Measurements from ENCODE around the gene IQGAP2.

The IQGAP2 gene

DNA sequence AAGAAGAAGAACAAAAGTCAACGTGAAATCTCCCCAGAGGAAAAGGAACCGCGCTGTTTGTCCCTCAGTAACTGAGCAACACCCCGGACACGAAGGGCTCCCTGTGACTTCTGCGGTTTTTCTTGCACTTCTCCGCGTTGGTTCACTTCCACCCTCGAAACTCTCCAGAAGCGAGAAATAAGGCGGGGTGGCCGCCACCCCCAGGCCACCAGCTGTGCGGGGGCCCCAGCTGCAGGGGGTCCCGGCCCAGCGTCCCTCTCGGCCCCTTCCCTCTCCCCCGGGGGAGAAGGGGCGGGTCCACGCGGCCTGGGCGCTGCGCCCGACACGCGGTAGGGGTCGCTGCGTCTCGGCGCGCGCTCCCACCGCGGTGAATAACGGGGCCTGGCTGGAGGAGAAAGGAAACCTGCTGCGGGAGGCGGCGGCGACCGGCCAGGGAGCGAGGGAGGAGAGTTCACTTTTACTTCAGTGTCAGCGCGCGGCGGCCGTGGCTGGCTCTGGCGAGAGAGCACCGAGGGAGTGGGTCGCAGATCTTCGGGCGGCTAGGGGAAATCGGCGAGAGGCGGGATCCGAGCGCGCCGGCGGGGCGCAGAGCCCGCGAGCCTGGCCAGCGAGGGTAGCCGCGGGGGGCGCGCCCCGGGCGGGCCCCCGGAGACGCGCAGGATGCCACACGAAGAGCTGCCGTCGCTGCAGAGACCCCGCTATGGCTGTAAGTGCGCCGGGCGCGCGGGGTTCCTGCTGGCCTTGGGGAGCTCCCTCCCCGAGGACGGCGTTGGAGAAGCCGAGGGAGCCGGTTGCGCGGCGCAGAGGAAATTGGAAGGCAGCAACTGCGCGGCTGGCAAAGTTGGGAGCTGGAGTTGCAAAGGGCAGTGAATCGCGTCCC is at the start of gene IQGAP2 (continued):
- no peak for TF ChIP-seq ZNF280D (tag by site-specific recombination; IDR thresholded peaks at IDR 0.05)
- TF ChIP-seq ZNF624 (tag by site-specific recombination; IDR thresholded peaks at IDR 0.05) = no peak
- no peak for TF ChIP-seq ZNF433 (tag by site-specific recombination; IDR thresholded peaks at IDR 0.05; ENCODE audit: low read depth)
- TF ChIP-seq ZNF266 (tag by site-specific recombination; IDR thresholded peaks at IDR 0.05; ENCODE audit: low read depth) = no peak
- no peak for TF ChIP-seq ZFP3 (tag by site-specific recombination; IDR thresholded peaks at IDR 0.05; ENCODE audit: low read depth)
- peak; percentile 60 for TF ChIP-seq ZNF629 (tag by site-specific recombination; IDR thresholded peaks at IDR 0.05)
- TF ChIP-seq ZNF76 (tag by site-specific recombination; IDR thresholded peaks at IDR 0.05; ENCODE audit: borderline replicate concordance, low read depth) = peak; percentile 82
- no peak for TF ChIP-seq ZNF274 (IDR thresholded peaks at IDR 0.05; ENCODE audit: low read length)
- TF ChIP-seq ZNF274 (tag by site-specific recombination; IDR thresholded peaks at IDR 0.05; ENCODE audit: borderline replicate concordance) = no peak
- no peak for TF ChIP-seq ZNF239 (tag by site-specific recombination; IDR thresholded peaks at IDR 0.05)
- no peak for TF ChIP-seq HOXC10 (CRISPR knock-in tag; IDR thresholded peaks at IDR 0.05)
- TF ChIP-seq ZNF214 (tag by site-specific recombination; IDR thresholded peaks at IDR 0.05; ENCODE audit: borderline replicate concordance) = no peak
- no peak for TF ChIP-seq PRDM6 (tag by site-specific recombination; IDR thresholded peaks at IDR 0.05)
- TF ChIP-seq, protein P1, sequence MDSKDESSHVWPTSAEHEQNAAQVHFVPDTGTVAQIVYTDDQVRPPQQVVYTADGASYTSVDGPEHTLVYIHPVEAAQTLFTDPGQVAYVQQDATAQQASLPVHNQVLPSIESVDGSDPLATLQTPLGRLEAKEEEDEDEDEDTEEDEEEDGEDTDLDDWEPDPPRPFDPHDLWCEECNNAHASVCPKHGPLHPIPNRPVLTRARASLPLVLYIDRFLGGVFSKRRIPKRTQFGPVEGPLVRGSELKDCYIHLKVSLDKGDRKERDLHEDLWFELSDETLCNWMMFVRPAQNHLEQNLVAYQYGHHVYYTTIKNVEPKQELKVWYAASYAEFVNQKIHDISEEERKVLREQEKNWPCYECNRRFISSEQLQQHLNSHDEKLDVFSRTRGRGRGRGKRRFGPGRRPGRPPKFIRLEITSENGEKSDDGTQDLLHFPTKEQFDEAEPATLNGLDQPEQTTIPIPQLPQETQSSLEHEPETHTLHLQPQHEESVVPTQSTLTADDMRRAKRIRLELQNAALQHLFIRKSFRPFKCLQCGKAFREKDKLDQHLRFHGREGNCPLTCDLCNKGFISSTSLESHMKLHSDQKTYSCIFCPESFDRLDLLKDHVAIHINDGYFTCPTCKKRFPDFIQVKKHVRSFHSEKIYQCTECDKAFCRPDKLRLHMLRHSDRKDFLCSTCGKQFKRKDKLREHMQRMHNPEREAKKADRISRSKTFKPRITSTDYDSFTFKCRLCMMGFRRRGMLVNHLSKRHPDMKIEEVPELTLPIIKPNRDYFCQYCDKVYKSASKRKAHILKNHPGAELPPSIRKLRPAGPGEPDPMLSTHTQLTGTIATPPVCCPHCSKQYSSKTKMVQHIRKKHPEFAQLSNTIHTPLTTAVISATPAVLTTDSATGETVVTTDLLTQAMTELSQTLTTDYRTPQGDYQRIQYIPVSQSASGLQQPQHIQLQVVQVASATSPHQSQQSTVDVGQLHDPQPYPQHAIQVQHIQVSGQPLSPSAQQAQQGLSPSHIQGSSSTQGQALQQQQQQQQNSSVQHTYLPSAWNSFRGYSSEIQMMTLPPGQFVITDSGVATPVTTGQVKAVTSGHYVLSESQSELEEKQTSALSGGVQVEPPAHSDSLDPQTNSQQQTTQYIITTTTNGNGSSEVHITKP (tag by site-specific recombination; IDR thresholded peaks at IDR 0.05) = peak; percentile 81
- TF ChIP-seq ZNF24 (tag by site-specific recombination; IDR thresholded peaks at IDR 0.05) = 0 out of 2 replicates have a peak, but pooled peaks have one; percentile 70
- TF ChIP-seq ZNF37A (tag by site-specific recombination; IDR thresholded peaks at IDR 0.05) = 0 out of 2 replicates have a peak, but pooled peaks have one; percentile 58
- TF ChIP-seq ZNF473 (tag by site-specific recombination; IDR thresholded peaks at IDR 0.05) = no peak
- no peak for TF ChIP-seq ZNF23 (tag by site-specific recombination; IDR thresholded peaks at IDR 0.05; ENCODE audit: borderline replicate concordance)
- no peak for TF ChIP-seq GFI1B (tag by site-specific recombination; IDR thresholded peaks at IDR 0.05)
- no peak for TF ChIP-seq ZNF530 (tag by site-specific recombination; IDR thresholded peaks at IDR 0.05; ENCODE audit: low read depth)
- TF ChIP-seq ZNF202 (tag by site-specific recombination; IDR thresholded peaks at IDR 0.05; ENCODE audit: borderline replicate concordance) = no peak
- TF ChIP-seq ZNF341 (tag by site-specific recombination; IDR thresholded peaks at IDR 0.05; ENCODE audit: low read depth) = 0 out of 2 replicates have a peak, but pooled peaks have one; percentile 5
- no peak for TF ChIP-seq ZNF707 (tag by site-specific recombination; IDR thresholded peaks at IDR 0.05)
- TF ChIP-seq SCRT2 (tag by site-specific recombination; IDR thresholded peaks at IDR 0.05) = peak; percentile 51; the same call in 1 of the 2 replicates
- TF ChIP-seq, protein P2, sequence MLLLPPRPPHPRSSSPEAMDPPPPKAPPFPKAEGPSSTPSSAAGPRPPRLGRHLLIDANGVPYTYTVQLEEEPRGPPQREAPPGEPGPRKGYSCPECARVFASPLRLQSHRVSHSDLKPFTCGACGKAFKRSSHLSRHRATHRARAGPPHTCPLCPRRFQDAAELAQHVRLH (tag by site-specific recombination; IDR thresholded peaks at IDR 0.05) = no peak
- TF ChIP-seq SP3 (tag by site-specific recombination; IDR thresholded peaks at IDR 0.05) = peak; percentile 64; the same call in 1 of the 2 replicates
- TF ChIP-seq SP2 (tag by site-specific recombination; IDR thresholded peaks at IDR 0.05) = no peak; the same call in 1 of the 2 replicates
- peak; percentile 72; the same call in 1 of the 2 replicates for TF ChIP-seq ZNF362 (tag by site-specific recombination; IDR thresholded peaks at IDR 0.05)
- TF ChIP-seq ZNF555 (tag by site-specific recombination; conservative IDR thresholded peaks at IDR 0.05) = no peak
- TF ChIP-seq ZNF544 (tag by site-specific recombination; IDR thresholded peaks at IDR 0.05) = no peak

All from HEK293 (cell line).